ENCODE measurements around the gene AKR1C3. TPM values are rescaled to one million over a fixed set of nuclear protein-coding genes. Genes with fewer than 3 reads are reported as not detected.
"Not testable (repeated sequence)": the region's sequence is repeated elsewhere in the genome, so short reads cannot be mapped to it uniquely, and the experiment has no call there.

The AKR1C3 gene
- polyA plus RNA-seq (2013, experiment 1 of 4) = 2.4 TPM
- polyA plus RNA-seq (2013, experiment 2 of 4) = 1.7 TPM
- polyA plus RNA-seq (2013, experiment 3 of 4) = 2.0 TPM
- 1.8 TPM for polyA plus RNA-seq (2013, experiment 4 of 4)

- no peaks in the 10 kb centered on the region for H3K9me3 ChIP-seq (ENCODE audit: control insufficient read depth, low read length)
- no peak within 1 kb of the TSS for H3K27ac ChIP-seq (ENCODE audit: insufficient read depth, low read depth, low read length, poor library complexity, severe bottlenecking)
- no peak within 1 kb of the TSS for H3K4me3 ChIP-seq (ENCODE audit: insufficient read depth, low read depth, low read length)
- WGBS, 2 experiments = 90 to 92% methylated on average over 9 of the region's 9 CpGs
- no peaks in the 10 kb centered on the region for H3K36me3 ChIP-seq (ENCODE audit: control insufficient read depth, insufficient read depth, low read length)
- no peaks in the 10 kb centered on the region for H3K27me3 ChIP-seq (ENCODE audit: control insufficient read depth, insufficient read depth, low read length, poor library complexity, severe bottlenecking)
- no peaks in the 10 kb centered on the region for H3K4me1 ChIP-seq (ENCODE audit: control insufficient read depth, insufficient read depth, low read length)
Observed at GRCh38 chr10:5094265-5095205, at the start of gene AKR1C3. Gene AKR1C3, plus strand, starts transcription at chr10:5094414. Its CDS starts 31 bp downstream, at chr10:5094445.

DNA sequence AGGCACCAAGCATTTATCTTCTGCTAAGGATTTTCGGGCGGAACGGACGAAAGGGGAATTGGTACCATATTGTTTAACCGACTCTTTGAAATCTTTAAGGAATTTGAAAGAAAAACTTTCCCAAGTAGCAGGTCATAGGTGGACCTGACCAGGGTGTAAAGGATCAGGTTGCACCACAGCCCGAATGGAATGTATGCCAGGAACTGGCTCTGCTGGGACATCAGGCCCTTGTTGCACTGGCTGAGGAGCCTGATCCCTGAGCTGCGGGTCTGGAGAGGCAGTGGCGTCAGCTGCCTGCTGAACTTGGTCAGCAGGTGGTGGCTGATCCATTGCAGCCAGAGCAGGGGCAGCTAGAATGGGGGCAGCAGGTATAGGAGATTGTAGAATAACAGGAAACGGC lies 49.1 kb upstream of the AKR1C3 start:
- no peaks in the 10 kb centered on the region for H3K27me3 ChIP-seq (ENCODE audit: control insufficient read depth, insufficient read depth, low read length, poor library complexity, severe bottlenecking)
- 94 to 95% methylated on average over 9 of the region's 9 CpGs for WGBS, 2 experiments
- H3K36me3 ChIP-seq (ENCODE audit: control insufficient read depth, insufficient read depth, low read length) = no peaks in the 10 kb centered on the region
- H3K27ac ChIP-seq (ENCODE audit: insufficient read depth, low read depth, low read length, poor library complexity, severe bottlenecking) = no peak overlapping the region
- H3K4me3 ChIP-seq (ENCODE audit: insufficient read depth, low read depth, low read length) = no peak overlapping the region
- no peaks in the 10 kb centered on the region for H3K9me3 ChIP-seq (ENCODE audit: control insufficient read depth, low read length)
- no peaks in the 10 kb centered on the region for H3K4me1 ChIP-seq (ENCODE audit: control insufficient read depth, insufficient read depth, low read length)

- Histone ChIP-seq H3K4me3 (ENCODE audit: insufficient read depth, low read depth, low read length) (no peak overlapping the region), H3K27me3 (ENCODE audit: control insufficient read depth, insufficient read depth, low read length, poor library complexity, severe bottlenecking) (no peaks in the 10 kb centered on the region), H3K9me3 (ENCODE audit: control insufficient read depth, low read length) (no peaks in the 10 kb centered on the region), H3K4me1 (ENCODE audit: control insufficient read depth, insufficient read depth, low read length) (no peaks in the 10 kb centered on the region), H3K27ac (ENCODE audit: insufficient read depth, low read depth, low read length, poor library complexity, severe bottlenecking) (no peak overlapping the region), H3K36me3 (ENCODE audit: control insufficient read depth, insufficient read depth, low read length) (no peaks in the 10 kb centered on the region)
- 91 to 97% methylated on average over 6 of the region's 6 CpGs for WGBS, 2 experiments
Observed at GRCh38 chr10:5046410-5046809, 47.8 kb upstream of the AKR1C3 start.

DNA sequence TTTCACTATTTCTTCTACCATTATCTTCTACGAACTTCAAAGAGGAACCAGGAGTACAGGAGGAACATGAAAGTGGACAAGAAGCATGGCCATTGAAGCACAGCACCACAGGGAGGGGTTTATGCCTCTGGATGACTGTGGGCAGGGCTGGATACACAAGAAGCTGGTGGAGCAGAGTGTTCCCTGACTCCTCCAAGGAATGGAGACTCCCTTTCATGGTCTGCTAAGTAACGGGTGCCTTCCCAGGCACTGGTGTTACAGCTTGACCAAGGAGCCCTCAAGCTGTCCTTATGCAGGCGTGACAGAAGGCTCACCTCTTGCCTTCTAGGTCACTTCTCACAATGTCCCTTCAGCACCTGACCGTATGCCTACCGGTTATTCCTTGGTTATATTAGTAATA lies 47.2 kb upstream of the AKR1C3 start:
- H3K27me3 ChIP-seq (ENCODE audit: control insufficient read depth, insufficient read depth, low read length, poor library complexity, severe bottlenecking); H3K4me3 ChIP-seq (ENCODE audit: insufficient read depth, low read depth, low read length): not testable (repeated sequence)
- 94 to 97% methylated on average over 3 of the region's 5 CpGs for WGBS, 2 experiments

DNA sequence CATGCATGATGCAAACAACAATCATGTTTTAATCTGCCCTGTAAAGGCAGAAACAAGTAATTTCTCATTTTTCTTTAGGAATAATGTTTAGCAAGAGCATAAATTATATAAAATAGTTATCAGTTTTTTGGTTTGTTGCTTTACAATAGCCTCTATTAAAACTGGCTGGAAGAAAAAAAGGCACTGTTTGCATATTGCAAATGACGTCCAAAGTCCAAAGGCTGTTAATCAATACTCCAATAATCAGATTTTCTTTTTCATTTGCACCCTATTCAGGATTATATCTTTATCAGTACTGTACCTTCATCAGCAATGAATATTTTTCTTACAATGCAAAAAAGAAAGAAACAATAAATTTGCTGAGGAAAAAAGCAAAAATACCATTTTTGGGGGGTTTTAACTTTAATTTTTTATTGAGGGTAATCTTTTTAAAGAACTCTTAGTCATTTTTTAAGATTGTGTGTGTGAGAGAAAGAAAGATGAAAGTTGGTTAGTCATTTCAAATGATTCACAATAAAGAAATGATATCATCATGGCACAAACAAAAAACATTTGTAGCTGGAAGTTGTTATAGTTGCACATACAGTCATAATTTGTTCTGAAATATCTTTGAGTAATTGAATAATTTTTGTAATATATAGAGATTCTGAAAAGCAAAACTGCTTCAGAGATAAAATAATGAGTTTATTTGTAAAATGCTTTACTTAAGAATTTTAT lies 46.1 kb upstream of the AKR1C3 start:
- 94 to 100% methylated on average over 1 of the region's 1 CpG for WGBS, 2 experiments
- Histone ChIP-seq H3K4me3 (ENCODE audit: insufficient read depth, low read depth, low read length) (no peak overlapping the region), H3K4me1 (ENCODE audit: control insufficient read depth, insufficient read depth, low read length) (no peaks in the 10 kb centered on the region)

More for the DNA sequence above, 47.2 kb upstream of the AKR1C3 start:
- H3K36me3 ChIP-seq (ENCODE audit: control insufficient read depth, insufficient read depth, low read length); H3K4me1 ChIP-seq (ENCODE audit: control insufficient read depth, insufficient read depth, low read length); H3K27ac ChIP-seq (ENCODE audit: insufficient read depth, low read depth, low read length, poor library complexity, severe bottlenecking); H3K9me3 ChIP-seq (ENCODE audit: control insufficient read depth, low read length): not testable (repeated sequence)

DNA sequence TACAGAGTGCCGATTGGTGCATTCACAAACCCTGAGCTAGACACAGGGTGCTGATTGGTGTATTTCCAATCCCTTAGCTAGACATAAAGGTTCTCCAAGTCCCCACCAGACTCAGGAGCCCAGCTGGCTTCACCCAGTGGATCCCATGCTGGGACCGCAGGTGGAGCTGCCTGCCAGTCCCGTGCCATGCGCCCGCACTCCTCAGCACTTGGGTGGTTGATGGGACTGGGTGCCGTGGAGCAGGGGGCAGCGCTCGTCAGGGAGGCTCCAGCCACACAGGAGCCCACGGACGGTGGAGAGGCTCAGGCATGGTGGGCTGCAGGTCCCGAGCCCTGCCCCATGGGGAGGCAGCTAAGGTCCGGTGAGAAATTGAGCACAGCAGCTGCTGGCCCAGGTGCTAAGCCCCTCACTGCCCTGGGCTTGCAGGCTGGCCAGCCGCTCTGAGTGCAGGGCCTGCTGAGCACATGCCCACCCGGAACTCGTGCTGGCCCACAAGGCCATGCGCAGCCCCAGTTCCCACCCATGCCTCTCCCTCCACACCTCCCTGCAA lies 41.2 kb upstream of the AKR1C3 start:
- H3K4me3 ChIP-seq (ENCODE audit: insufficient read depth, low read depth, low read length); H3K9me3 ChIP-seq (ENCODE audit: control insufficient read depth, low read length); H3K4me1 ChIP-seq (ENCODE audit: control insufficient read depth, insufficient read depth, low read length); H3K36me3 ChIP-seq (ENCODE audit: control insufficient read depth, insufficient read depth, low read length); H3K27ac ChIP-seq (ENCODE audit: insufficient read depth, low read depth, low read length, poor library complexity, severe bottlenecking); H3K27me3 ChIP-seq (ENCODE audit: control insufficient read depth, insufficient read depth, low read length, poor library complexity, severe bottlenecking): not testable (repeated sequence)
- 94 to 95% methylated on average over 16 of the region's 16 CpGs for WGBS, 2 experiments

More for the DNA sequence above, 46.1 kb upstream of the AKR1C3 start:
- Histone ChIP-seq H3K36me3 (ENCODE audit: control insufficient read depth, insufficient read depth, low read length) (no peaks in the 10 kb centered on the region), H3K9me3 (ENCODE audit: control insufficient read depth, low read length) (no peaks in the 10 kb centered on the region), H3K27me3 (ENCODE audit: control insufficient read depth, insufficient read depth, low read length, poor library complexity, severe bottlenecking) (no peaks in the 10 kb centered on the region), H3K27ac (ENCODE audit: insufficient read depth, low read depth, low read length, poor library complexity, severe bottlenecking) (no peak overlapping the region)

DNA sequence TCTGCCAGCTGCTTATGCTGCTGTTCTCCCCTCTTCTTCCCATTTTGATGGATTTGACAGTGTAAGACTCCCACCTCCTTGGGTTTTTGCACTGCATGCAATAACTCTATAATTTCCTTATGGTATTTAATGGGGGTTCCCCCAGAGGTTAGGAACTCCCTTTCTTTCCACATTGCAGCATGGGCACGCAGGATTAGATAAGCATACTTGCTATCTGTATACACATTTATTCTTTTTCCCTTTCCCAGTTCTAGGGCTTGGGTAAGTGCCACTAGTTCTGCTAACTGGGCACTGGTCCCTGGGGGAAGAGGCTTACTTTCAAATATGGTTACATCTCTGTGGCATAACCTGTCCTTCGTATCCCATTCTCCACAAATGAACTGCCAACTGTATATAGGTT lies 39.4 kb upstream of the AKR1C3 start:
- H3K27me3 ChIP-seq (ENCODE audit: control insufficient read depth, insufficient read depth, low read length, poor library complexity, severe bottlenecking); H3K36me3 ChIP-seq (ENCODE audit: control insufficient read depth, insufficient read depth, low read length); H3K27ac ChIP-seq (ENCODE audit: insufficient read depth, low read depth, low read length, poor library complexity, severe bottlenecking); H3K4me3 ChIP-seq (ENCODE audit: insufficient read depth, low read depth, low read length); H3K9me3 ChIP-seq (ENCODE audit: control insufficient read depth, low read length); H3K4me1 ChIP-seq (ENCODE audit: control insufficient read depth, insufficient read depth, low read length): not testable (repeated sequence)
- WGBS, 2 experiments = 87% methylated on average over 2 of the region's 2 CpGs; no CpG with 5 or more reads in 1 of the 2 experiments

GRCh38 chr10:5059267-5059666 lies 34.9 kb upstream of the AKR1C3 start:
- 86 to 89% methylated on average over 8 of the region's 8 CpGs for WGBS, 2 experiments
- not testable (repeated sequence) for H3K4me3 ChIP-seq (ENCODE audit: insufficient read depth, low read depth, low read length); H3K36me3 ChIP-seq (ENCODE audit: control insufficient read depth, insufficient read depth, low read length); H3K27ac ChIP-seq (ENCODE audit: insufficient read depth, low read depth, low read length, poor library complexity, severe bottlenecking); H3K9me3 ChIP-seq (ENCODE audit: control insufficient read depth, low read length); H3K4me1 ChIP-seq (ENCODE audit: control insufficient read depth, insufficient read depth, low read length); H3K27me3 ChIP-seq (ENCODE audit: control insufficient read depth, insufficient read depth, low read length, poor library complexity, severe bottlenecking)

DNA sequence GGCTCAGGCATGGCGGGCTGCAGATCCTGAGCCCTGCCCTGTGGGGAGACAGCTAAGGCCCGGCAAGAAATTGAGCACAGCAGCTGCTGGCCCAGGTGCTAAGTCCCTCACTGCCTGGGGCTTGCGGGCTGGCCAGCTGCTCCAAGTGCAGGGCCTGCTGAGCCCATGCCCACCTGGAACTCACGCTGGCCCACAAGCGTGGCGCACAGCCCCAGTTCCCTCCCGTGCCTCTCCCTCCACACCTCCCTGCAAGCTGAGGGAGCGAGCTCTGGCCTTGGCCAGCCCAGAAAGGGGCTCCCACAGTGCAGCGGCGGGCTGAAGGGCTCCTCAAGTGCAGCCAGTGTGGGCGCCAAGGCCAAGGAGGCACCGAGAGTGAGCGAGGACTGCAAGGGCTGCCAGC lies 33.4 kb upstream of the AKR1C3 start:
- not testable (repeated sequence) for H3K27ac ChIP-seq (ENCODE audit: insufficient read depth, low read depth, low read length, poor library complexity, severe bottlenecking); H3K4me1 ChIP-seq (ENCODE audit: control insufficient read depth, insufficient read depth, low read length); H3K36me3 ChIP-seq (ENCODE audit: control insufficient read depth, insufficient read depth, low read length); H3K9me3 ChIP-seq (ENCODE audit: control insufficient read depth, low read length); H3K27me3 ChIP-seq (ENCODE audit: control insufficient read depth, insufficient read depth, low read length, poor library complexity, severe bottlenecking); H3K4me3 ChIP-seq (ENCODE audit: insufficient read depth, low read depth, low read length)
- 86 to 89% methylated on average over 13 of the region's 13 CpGs for WGBS, 2 experiments

GRCh38 chr10:5064656-5065055 lies 29.6 kb upstream of the AKR1C3 start:
- Histone ChIP-seq H3K27me3 (ENCODE audit: control insufficient read depth, insufficient read depth, low read length, poor library complexity, severe bottlenecking) (no peaks in the 10 kb centered on the region), H3K27ac (ENCODE audit: insufficient read depth, low read depth, low read length, poor library complexity, severe bottlenecking) (no peak overlapping the region), H3K36me3 (ENCODE audit: control insufficient read depth, insufficient read depth, low read length) (no peaks in the 10 kb centered on the region), H3K4me1 (ENCODE audit: control insufficient read depth, insufficient read depth, low read length) (no peaks in the 10 kb centered on the region), H3K9me3 (ENCODE audit: control insufficient read depth, low read length) (no peaks in the 10 kb centered on the region), H3K4me3 (ENCODE audit: insufficient read depth, low read depth, low read length) (no peak overlapping the region)
- WGBS, 2 experiments = 100% methylated on average over 1 of the region's 1 CpG; no CpG with 5 or more reads in 1 of the 2 experiments
